Subcutaneous abdominal adipose tissue (tissue), 5 donors: ENCODE measurements around the gene MPLKIP.
A peak's percentile ranks its signal among the peaks of the same experiment; 100 is the strongest.
"Not testable (repeated sequence)": the region's sequence is repeated elsewhere in the genome, so short reads cannot be mapped to it uniquely, and the experiment has no call there.

Experiments used
- H3K27ac ChIP-seq: one replicate; pipeline ENCODE4 v1.7.0; 2013; ENCODE audit warnings: low read depth, mild to moderate bottlenecking, inconsistent platforms, low read length, moderate library complexity
- H3K27me3 ChIP-seq, 5 donors: one replicate each; pipeline ENCODE4 v1.7.0; 2013; ENCODE audit warnings: low read length in 5 of 5, inconsistent platforms in 1 of 5; ENCODE audit not compliant: control insufficient read depth in 5 of 5, insufficient read depth in 4 of 5
- H3K36me3 ChIP-seq, 5 donors: one replicate each; pipeline ENCODE4 v1.7.0; 2013; ENCODE audit warnings: low read length in 5 of 5; ENCODE audit not compliant: control insufficient read depth in 5 of 5, insufficient read depth in 5 of 5
- H3K4me1 ChIP-seq, 5 donors: one replicate each; pipeline ENCODE4 v1.7.0; 2013; ENCODE audit warnings: low read length in 5 of 5, mild to moderate bottlenecking in 3 of 5, moderate library complexity in 1 of 5; ENCODE audit not compliant: control insufficient read depth in 5 of 5, insufficient read depth in 5 of 5
- H3K4me3 ChIP-seq, 5 donors: one replicate each; pipeline ENCODE4 v1.7.0; 2013; ENCODE audit warnings: low read length in 5 of 5, low read depth in 1 of 5
- H3K9ac ChIP-seq, 5 donors: one replicate each; pipeline ENCODE4 v1.7.0; 2013; ENCODE audit warnings: low read length in 5 of 5, mild to moderate bottlenecking in 4 of 5, moderate library complexity in 3 of 5
- H3K9me3 ChIP-seq, 5 donors: one replicate each; pipeline ENCODE4 v1.7.0; 2013; ENCODE audit warnings: low read length in 5 of 5; ENCODE audit not compliant: control insufficient read depth in 5 of 5
- donor health status: healthy.
- donor health status: healthy.
- donor health status: healthy.
- donor health status: healthy.
- donor health status: healthy.

The MPLKIP gene

DNA sequence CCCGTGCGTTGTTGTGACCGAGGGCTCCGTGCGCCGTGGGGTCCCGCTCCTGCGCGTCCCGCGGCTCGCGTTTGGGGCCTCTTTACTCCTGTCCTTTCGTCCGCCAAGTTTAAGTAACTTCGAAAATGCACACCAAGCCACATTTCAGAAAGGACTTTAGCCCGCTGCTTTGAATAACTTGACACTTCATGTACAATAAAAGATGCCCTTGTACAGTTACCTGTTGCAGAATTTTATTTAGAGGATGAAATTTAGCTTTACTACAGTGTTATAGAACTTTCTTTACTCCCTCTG, 842 bp upstream of the MPLKIP start:
- no peaks in the 10 kb centered on the region for H3K36me3 ChIP-seq
- H3K4me1 ChIP-seq: peaks cover 0 to 37% (median 26%) of the 10 kb centered on the region in 5 donors
- H3K27ac ChIP-seq: peak overlapping the region; percentile 95
- no peaks in the 10 kb centered on the region for H3K27me3 ChIP-seq
- no peaks in the 10 kb centered on the region for H3K9me3 ChIP-seq
- peak overlapping the region in 4 of 5 donors; percentile 98 to 100 (median 100) for H3K9ac ChIP-seq
- H3K4me3 ChIP-seq: peak overlapping the region; percentile 53 to 96 (median 84)

DNA sequence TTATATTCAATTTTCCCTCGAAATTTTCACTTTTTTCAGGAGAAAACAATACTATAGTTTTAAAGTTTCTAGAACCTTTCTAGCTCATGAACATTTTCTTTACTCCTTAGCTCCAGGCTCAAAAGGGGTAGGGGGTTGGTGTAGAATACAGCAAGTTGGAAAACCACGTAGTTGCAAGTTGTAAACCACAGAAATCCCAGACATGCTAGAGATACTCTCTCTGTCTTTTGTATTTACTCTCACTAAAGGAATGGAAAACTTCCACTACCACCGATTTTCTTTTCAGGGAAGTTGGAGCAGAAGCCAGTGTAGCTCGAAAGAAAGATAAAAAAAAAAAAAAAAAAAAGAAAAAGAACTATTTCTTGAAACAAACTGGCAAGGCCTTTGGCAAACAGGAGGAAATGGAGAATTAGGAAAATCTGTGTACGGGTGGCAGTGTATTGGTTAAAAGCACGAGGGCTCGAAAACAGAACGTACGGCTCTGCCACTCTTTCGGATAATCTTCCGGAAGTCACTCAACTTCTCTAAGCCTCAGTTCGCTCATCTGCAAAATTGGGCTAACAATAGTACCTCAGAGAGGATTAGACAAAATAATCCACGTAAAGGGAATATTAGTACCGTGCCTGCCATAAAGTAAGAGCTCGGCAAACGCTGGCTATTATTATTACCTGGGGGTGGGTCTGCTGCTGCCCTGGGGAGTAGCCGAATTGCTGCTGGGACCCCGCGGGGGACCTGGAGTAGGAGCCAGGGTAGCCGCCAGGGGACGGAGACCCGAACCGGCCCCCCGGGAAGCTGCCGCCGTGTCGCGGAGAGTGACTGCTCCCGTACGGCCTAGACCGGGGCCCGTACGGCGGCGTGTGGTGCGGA, 628 bp downstream of the MPLKIP start:
- Histone ChIP-seq H3K9ac (peak overlapping the region; percentile 97 to 100 (median 99)), H3K27me3 (no peaks in the 10 kb centered on the region), H3K27ac (peak overlapping the region; percentile 95), H3K4me3 (peak overlapping the region; percentile 76 to 96 (median 94)), H3K9me3 (no peaks in the 10 kb centered on the region), H3K4me1 (peaks cover 0 to 37% (median 26%) of the 10 kb centered on the region in 5 donors), H3K36me3 (no peaks in the 10 kb centered on the region)

DNA sequence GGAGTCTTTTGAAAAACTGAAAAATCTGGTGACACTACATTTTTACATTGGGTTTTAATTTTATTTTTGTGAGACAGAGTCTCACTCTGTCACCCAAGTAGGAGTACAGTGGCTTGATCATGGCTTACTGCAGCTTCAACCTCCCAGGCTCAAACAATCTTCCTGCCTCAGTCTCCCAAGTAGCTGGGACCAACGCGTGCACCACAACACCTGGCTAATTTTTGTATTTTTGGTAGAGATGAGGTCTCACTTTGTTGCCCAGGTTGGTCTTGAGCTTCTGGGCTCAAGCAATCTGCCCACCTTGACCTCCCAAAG, 11.5 kb downstream of the MPLKIP start:
- Histone ChIP-seq H3K9me3 (no peaks in the 10 kb centered on the region), H3K27me3 (no peaks in the 10 kb centered on the region), H3K36me3 (peaks cover 0 to 2% (median 0%) of the 10 kb centered on the region in 5 donors), H3K27ac (no peak overlapping the region), H3K9ac (no peak overlapping the region), H3K4me3 (no peak overlapping the region), H3K4me1 (no peaks in the 10 kb centered on the region)

DNA sequence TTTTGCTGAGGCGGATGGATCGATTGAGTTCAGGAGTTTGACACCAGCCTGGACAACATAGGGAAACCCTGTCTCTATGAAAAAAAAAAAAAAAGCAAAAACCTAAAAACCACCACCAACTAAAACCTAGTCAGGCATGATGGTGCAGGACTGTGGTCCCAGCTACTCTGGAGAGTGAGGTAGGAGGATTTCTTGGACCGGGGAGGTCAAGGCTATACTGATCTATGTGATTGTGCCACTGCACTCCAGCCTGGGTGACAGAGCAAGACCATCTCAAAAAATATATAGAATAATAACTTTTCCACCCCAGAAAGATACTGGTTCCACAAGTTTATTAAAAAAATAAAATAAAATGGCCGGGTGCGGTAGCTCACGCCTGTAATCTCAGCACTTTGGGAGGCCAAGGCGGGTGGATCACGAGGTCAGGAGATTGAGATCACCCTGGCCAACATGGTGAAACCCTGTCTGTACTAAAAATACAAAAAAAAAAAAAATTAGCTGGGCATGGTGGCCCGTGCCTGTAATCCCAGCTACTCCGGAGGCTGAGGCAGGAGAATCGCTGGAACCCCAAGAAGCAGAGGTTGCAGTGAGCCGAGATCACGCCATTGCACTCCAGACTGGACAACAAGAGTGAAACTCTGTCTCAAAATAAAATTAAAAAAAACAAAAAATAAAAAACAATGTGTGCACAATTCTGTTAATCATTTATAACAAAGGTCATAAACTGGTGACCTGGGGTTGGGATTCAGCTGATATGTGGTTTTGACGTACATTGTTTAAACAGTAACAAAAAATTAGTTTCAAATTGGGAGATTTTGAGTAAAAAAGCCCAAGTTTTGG, 12.1 kb downstream of the MPLKIP start:
- not testable (repeated sequence) for H3K36me3 ChIP-seq, H3K27me3 ChIP-seq, H3K27ac ChIP-seq, H3K9ac ChIP-seq, H3K4me1 ChIP-seq, H3K9me3 ChIP-seq, H3K4me3 ChIP-seq

DNA sequence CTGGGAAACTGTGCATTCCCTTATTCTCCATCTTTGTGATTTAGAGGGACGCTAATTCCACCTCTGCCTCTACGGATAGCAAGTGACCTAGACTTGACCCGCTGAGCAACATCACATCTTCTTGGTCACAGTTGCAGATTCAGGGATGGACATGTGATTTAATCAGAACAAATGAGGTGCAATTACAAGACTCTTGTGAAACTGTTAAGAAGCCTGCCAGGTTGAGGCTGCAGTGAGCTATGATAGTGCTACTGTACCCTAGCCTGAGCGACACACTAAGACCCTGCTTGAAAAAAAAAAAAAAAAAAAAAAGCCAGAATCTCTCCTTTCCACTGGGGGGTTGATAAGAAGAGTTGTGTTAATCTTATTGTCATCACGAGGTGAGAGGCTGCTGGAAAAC, 14.4 kb downstream of the MPLKIP start:
- Histone ChIP-seq H3K27me3 (no peaks in the 10 kb centered on the region), H3K27ac (no peak overlapping the region), H3K9me3 (no peaks in the 10 kb centered on the region), H3K4me3 (no peak overlapping the region), H3K36me3 (peaks cover 0 to 2% (median 0%) of the 10 kb centered on the region in 5 donors), H3K4me1 (no peaks in the 10 kb centered on the region), H3K9ac (no peak overlapping the region)

DNA sequence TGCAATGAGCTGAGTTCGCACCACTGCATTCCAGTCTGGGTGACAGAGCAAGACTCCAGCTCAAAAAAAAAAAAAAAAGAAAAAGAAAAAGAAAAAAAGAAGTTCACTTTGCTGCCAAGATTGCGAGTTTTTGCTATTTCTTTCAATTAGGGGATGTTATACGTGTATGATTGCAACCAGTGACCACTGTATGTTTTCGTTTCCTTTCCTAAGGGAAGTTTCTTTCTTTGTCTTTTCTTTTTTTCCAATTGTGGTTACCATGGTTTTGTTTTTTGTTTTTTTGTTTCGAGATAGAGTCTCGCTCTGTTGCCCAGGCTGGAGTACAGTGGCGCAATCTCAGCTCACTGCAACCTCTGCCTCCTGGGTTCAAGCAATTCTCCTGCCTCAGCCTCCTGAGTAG, 16.2 kb downstream of the MPLKIP start:
- not testable (repeated sequence) for H3K9me3 ChIP-seq, H3K9ac ChIP-seq, H3K27ac ChIP-seq, H3K4me1 ChIP-seq, H3K36me3 ChIP-seq, H3K27me3 ChIP-seq, H3K4me3 ChIP-seq

DNA sequence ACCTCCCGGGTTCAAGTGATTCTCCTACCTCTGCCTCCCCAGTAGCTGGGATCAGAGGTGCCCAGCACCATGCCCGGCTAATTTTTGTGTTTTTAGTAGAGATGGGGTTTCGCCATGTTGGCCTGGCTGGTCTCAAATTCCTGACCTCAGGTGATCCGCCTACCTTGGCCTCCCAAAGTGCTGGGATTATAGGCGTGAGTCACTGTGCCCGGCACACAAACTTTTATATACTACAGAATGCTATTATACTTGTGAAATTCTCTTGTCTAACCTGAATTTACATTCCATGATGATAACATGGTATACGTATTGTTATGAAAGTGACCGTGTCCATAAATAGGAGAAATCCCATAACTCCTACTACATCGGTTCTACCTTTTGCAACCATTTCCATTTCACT, 17.2 kb downstream of the MPLKIP start:
- not testable (repeated sequence) for H3K9ac ChIP-seq, H3K4me3 ChIP-seq, H3K4me1 ChIP-seq, H3K27ac ChIP-seq, H3K36me3 ChIP-seq, H3K9me3 ChIP-seq, H3K27me3 ChIP-seq

DNA sequence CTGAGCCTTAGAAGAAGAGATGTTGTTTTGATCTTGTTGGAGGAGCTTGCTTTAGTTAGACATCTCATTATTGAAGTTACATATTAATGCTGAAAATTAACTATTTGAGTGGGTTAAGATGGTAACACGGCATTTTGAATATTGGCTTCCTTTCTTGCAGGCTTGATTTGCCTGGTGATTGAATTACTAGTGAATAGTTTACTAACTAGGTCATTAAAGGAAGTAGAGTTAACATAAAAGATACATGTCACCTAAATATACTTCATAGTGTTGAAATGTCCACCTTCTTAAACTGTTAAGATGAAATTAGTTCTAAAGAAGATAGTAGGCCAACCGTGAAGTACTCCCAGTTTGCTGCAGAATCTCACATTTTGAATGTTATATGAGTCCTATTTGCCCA, 18.5 kb downstream of the MPLKIP start:
- Histone ChIP-seq H3K27me3 (no peaks in the 10 kb centered on the region), H3K9ac (no peak overlapping the region), H3K4me1 (no peaks in the 10 kb centered on the region), H3K27ac (no peak overlapping the region), H3K4me3 (no peak overlapping the region), H3K36me3 (peaks cover 0 to 3% (median 0%) of the 10 kb centered on the region in 5 donors), H3K9me3 (peaks cover 0 to 7% (median 0%) of the 10 kb centered on the region in 5 donors)

DNA sequence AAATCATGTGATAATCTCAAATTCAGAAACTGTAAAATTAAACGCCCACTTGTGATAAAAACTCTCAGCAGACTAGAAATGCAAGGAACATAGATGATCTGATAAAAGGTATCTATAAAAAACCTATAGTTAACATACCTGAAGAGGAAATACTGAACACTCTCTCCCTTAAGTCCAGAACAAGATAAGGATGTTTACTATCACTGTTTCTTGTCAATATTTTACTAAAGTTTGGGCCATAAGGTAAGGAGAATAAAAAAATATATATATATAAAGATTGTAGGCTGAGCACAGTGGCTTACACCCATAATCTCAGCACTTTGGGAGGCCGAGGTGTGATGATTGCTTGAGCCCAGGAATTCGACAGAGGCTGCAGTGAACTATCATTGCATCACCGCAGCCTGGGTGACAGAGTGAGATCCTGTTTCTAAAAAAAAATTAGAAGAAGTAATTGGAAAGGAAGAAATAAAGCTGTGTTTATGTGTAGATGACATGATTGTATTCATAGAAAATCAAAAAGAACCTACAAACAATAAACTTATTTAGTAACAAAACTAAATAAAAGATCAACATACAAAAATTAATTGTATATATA, 28.4 kb downstream of the MPLKIP start:
- Histone ChIP-seq H3K9me3 (no peaks in the 10 kb centered on the region), H3K27ac (no peak overlapping the region), H3K4me3 (no peak overlapping the region)

DNA sequence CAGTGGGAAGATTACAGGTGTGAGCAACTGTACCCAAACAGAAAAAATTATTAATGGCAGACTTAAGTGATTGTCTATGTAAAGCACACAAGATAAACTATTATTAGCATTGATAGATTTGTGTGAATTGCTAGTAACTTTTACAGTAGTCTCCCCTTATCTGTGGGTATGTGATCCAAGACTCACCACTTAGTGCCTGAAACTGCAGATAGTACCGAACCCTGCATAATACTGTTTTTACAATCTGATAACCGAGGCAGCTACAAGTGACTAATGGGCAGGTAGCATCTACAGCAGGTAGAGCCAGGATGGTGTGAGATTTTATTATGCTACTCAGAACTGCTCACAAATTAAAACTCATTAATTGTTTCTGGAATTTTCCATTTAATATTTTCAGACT, 31.5 kb downstream of the MPLKIP start:
- peaks cover 0 to 2% (median 0%) of the 10 kb centered on the region in 5 donors for H3K4me1 ChIP-seq
- H3K9ac ChIP-seq: no peak overlapping the region
- H3K4me3 ChIP-seq: no peak overlapping the region
- no peaks in the 10 kb centered on the region for H3K27me3 ChIP-seq
- peaks cover 0 to 3% (median 0%) of the 10 kb centered on the region in 5 donors for H3K36me3 ChIP-seq
- H3K9me3 ChIP-seq: no peaks in the 10 kb centered on the region
- no peak overlapping the region for H3K27ac ChIP-seq

More for the DNA sequence above, 28.4 kb downstream of the MPLKIP start:
- H3K36me3 ChIP-seq: peaks cover 0 to 3% (median 0%) of the 10 kb centered on the region in 5 donors
- no peak overlapping the region for H3K9ac ChIP-seq
- H3K27me3 ChIP-seq: no peaks in the 10 kb centered on the region
- H3K4me1 ChIP-seq: no peaks in the 10 kb centered on the region
